HepG2 (cell line): ENCODE measurements around the gene SDC1. TPM values are rescaled to one million over a fixed set of nuclear protein-coding genes. Genes with fewer than 3 reads are reported as not detected.

Experiments
- ATAD3A ChIP-seq: sonication (generic); formaldehyde crosslinking; IDR thresholded peaks from 2 replicates; pipeline ENCODE4 v1.4.0; 2020; ENCODE audit warnings: missing genetic modification reagents
- PHF8 ChIP-seq: sonication (generic); formaldehyde crosslinking; IDR thresholded peaks from 2 replicates; pipeline ENCODE4 v1.5.0; 2020; ENCODE audit warnings: missing genetic modification reagents
- SOX5 ChIP-seq: IDR thresholded peaks from 2 replicates; pipeline ENCODE4 v1.6.1; 2016; ENCODE audit warnings: borderline replicate concordance
- TBL1XR1 ChIP-seq: fragments of 150-350 bp; IDR thresholded peaks from 2 replicates; pipeline ENCODE4 v1.6.1; 2014; ENCODE audit warnings: borderline replicate concordance, low read length; ENCODE audit not compliant: partially characterized antibody
- TOE1 ChIP-seq: sonication (generic); formaldehyde crosslinking; IDR thresholded peaks from 2 replicates; pipeline ENCODE4 v1.4.0; 2020; ENCODE audit warnings: mild to moderate bottlenecking, missing genetic modification reagents
- ZNF180 ChIP-seq: sonication (generic); formaldehyde crosslinking; IDR thresholded peaks from 2 replicates; pipeline ENCODE4 v1.4.0; 2020; ENCODE audit warnings: low read depth, missing genetic modification reagents, borderline replicate concordance
- ZNF292 ChIP-seq: sonication (generic); formaldehyde crosslinking; IDR thresholded peaks from 2 replicates; pipeline ENCODE4 v1.8.1; 2022; ENCODE audit warnings: mild to moderate bottlenecking, low read depth, missing genetic modification reagents, borderline replicate concordance
- ZNF335 ChIP-seq: sonication (generic); formaldehyde crosslinking; IDR thresholded peaks from 2 replicates; pipeline ENCODE4 v1.4.0; 2020; ENCODE audit warnings: missing genetic modification reagents
- ZNF451 ChIP-seq: sonication (generic); formaldehyde crosslinking; IDR thresholded peaks from 2 replicates; pipeline ENCODE4 v1.5.0; 2020; ENCODE audit warnings: mild to moderate bottlenecking, missing genetic modification reagents
- ZNF569 ChIP-seq: sonication (generic); formaldehyde crosslinking; IDR thresholded peaks from 2 replicates; pipeline ENCODE4 v1.5.0; 2020; ENCODE audit warnings: mild to moderate bottlenecking, missing genetic modification reagents, moderate library complexity, borderline replicate concordance
- ZNF644 ChIP-seq: IDR thresholded peaks from 2 replicates; pipeline ENCODE4 v1.6.1; 2016; ENCODE audit warnings: low read depth
- ZNF773 ChIP-seq: sonication (generic); formaldehyde crosslinking; IDR thresholded peaks from 2 replicates; pipeline ENCODE4 v1.4.0; 2020; ENCODE audit warnings: missing genetic modification reagents, borderline replicate concordance
- ZNF790 ChIP-seq: sonication (generic); formaldehyde crosslinking; IDR thresholded peaks from 2 replicates; pipeline ENCODE4 v1.8.0; 2022; ENCODE audit warnings: missing genetic modification reagents, mild to moderate bottlenecking, borderline replicate concordance
- polyA plus RNA-seq, 8 experiments: library from polyadenylated mRNA; depleted of rRNA in 3 of 8; stranded (reverse) in 7 of 8; unstranded in 1 of 8; fragments of >200 nt; fragmentation: Illumina TruSeq in 4 of 8; extraction: Trizol in 4 of 8; gene quantifications; 2 replicates each; pipeline versions ENCODE4 v1.2.1 to v1.2.3, GENCODE V29; 2011 to 2016; ENCODE audit warnings: low read depth in 4 of 8, missing spikeins in 1 of 8, mixed read lengths in 1 of 8; ENCODE audit not compliant: insufficient read depth in 1 of 8
- total RNA-seq, 5 experiments: library from RNA; depleted of rRNA; stranded (reverse); fragments of >200 nt; fragmentation: Illumina TruSeq; extraction: Trizol; gene quantifications; 2 replicates each; pipeline ENCODE4 v1.2.3, GENCODE V29; 2016; ENCODE audit warnings: low read depth in 1 of 5
- TF ChIP-seq, protein P1 (sequence below): sonication (generic); formaldehyde crosslinking; IDR thresholded peaks from 2 replicates; pipeline ENCODE4 v1.4.0; 2020; ENCODE audit warnings: missing genetic modification reagents, borderline replicate concordance
- TF ChIP-seq, protein P2 (sequence below): sonication (generic); formaldehyde crosslinking; IDR thresholded peaks from 2 replicates; pipeline ENCODE4 v1.8.1; 2023; ENCODE audit warnings: missing genetic modification reagents, mild to moderate bottlenecking, borderline replicate concordance
- TF ChIP-seq, protein P3 (sequence below): sonication (generic); formaldehyde crosslinking; IDR thresholded peaks from 2 replicates; pipeline ENCODE4 v1.8.1; 2023; ENCODE audit warnings: mild to moderate bottlenecking, missing genetic modification reagents
- TF ChIP-seq, protein P4 (sequence below): sonication (generic); formaldehyde crosslinking; IDR thresholded peaks from 2 replicates; pipeline ENCODE4 v1.5.0; 2020; ENCODE audit warnings: mild to moderate bottlenecking, missing genetic modification reagents, borderline replicate concordance
- TF ChIP-seq, protein P5 (sequence below): sonication (generic); formaldehyde crosslinking; IDR thresholded peaks from 2 replicates; pipeline ENCODE4 v1.4.0; 2020; ENCODE audit warnings: missing genetic modification reagents, mild to moderate bottlenecking, borderline replicate concordance

Gene SDC1
- total and polyA plus RNA-seq, 2 of the 13 experiments (the other 11 are each of a cell fraction or from before 2014, with no cell fraction given) = 108 to 119 TPM

DNA sequence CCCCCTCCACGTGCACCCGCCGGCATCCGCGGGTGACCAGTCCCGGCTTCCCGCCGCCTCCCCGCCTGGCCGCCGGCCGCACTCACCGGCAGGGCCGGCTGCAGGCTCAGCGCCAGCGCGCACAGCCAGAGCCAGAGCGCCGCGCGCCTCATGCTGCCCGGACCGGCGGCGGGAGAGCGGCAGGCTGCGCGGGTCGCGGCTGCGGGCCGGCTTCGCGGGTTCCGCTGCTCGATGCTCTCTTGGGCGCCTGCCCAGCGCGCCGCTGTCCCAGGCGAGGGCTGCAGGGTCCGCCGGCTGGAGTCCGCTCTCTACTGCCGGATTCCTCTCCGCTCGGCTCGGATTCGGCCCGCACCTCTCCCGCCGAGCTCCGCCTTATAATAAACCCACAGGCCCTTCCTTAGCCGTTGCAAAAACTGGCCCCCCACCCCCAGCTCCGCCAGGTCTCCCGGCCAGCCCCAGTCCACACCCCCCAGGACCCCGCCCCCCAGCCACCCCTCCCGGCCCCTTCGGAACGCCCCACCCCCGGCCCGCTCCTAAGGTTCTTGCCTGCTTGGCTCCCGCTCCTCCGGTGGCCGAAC, at the start of gene SDC1 (continued):
- TF ChIP-seq ZNF451 = peak; percentile 23; the same call in 1 of the 2 replicates
- no peak for TF ChIP-seq ZNF644 (CRISPR knock-in tag)
- TF ChIP-seq ZNF773 = no peak
- TF ChIP-seq, protein P1, sequence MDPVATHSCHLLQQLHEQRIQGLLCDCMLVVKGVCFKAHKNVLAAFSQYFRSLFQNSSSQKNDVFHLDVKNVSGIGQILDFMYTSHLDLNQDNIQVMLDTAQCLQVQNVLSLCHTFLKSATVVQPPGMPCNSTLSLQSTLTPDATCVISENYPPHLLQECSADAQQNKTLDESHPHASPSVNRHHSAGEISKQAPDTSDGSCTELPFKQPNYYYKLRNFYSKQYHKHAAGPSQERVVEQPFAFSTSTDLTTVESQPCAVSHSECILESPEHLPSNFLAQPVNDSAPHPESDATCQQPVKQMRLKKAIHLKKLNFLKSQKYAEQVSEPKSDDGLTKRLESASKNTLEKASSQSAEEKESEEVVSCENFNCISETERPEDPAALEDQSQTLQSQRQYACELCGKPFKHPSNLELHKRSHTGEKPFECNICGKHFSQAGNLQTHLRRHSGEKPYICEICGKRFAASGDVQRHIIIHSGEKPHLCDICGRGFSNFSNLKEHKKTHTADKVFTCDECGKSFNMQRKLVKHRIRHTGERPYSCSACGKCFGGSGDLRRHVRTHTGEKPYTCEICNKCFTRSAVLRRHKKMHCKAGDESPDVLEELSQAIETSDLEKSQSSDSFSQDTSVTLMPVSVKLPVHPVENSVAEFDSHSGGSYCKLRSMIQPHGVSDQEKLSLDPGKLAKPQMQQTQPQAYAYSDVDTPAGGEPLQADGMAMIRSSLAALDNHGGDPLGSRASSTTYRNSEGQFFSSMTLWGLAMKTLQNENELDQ = no peak
- no peak for TF ChIP-seq TOE1 (CRISPR knock-in tag)
- TF ChIP-seq, protein P2, sequence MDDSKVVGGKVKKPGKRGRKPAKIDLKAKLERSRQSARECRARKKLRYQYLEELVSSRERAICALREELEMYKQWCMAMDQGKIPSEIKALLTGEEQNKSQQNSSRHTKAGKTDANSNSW (CRISPR knock-in tag) = no peak
- TF ChIP-seq, protein P3, sequence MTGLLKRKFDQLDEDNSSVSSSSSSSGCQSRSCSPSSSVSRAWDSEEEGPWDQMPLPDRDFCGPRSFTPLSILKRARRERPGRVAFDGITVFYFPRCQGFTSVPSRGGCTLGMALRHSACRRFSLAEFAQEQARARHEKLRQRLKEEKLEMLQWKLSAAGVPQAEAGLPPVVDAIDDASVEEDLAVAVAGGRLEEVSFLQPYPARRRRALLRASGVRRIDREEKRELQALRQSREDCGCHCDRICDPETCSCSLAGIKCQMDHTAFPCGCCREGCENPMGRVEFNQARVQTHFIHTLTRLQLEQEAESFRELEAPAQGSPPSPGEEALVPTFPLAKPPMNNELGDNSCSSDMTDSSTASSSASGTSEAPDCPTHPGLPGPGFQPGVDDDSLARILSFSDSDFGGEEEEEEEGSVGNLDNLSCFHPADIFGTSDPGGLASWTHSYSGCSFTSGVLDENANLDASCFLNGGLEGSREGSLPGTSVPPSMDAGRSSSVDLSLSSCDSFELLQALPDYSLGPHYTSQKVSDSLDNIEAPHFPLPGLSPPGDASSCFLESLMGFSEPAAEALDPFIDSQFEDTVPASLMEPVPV = no peak
- TF ChIP-seq ZNF180 (CRISPR knock-in tag) = no peak
- TF ChIP-seq SOX5 (CRISPR knock-in tag) = no peak
- TF ChIP-seq, protein P4, sequence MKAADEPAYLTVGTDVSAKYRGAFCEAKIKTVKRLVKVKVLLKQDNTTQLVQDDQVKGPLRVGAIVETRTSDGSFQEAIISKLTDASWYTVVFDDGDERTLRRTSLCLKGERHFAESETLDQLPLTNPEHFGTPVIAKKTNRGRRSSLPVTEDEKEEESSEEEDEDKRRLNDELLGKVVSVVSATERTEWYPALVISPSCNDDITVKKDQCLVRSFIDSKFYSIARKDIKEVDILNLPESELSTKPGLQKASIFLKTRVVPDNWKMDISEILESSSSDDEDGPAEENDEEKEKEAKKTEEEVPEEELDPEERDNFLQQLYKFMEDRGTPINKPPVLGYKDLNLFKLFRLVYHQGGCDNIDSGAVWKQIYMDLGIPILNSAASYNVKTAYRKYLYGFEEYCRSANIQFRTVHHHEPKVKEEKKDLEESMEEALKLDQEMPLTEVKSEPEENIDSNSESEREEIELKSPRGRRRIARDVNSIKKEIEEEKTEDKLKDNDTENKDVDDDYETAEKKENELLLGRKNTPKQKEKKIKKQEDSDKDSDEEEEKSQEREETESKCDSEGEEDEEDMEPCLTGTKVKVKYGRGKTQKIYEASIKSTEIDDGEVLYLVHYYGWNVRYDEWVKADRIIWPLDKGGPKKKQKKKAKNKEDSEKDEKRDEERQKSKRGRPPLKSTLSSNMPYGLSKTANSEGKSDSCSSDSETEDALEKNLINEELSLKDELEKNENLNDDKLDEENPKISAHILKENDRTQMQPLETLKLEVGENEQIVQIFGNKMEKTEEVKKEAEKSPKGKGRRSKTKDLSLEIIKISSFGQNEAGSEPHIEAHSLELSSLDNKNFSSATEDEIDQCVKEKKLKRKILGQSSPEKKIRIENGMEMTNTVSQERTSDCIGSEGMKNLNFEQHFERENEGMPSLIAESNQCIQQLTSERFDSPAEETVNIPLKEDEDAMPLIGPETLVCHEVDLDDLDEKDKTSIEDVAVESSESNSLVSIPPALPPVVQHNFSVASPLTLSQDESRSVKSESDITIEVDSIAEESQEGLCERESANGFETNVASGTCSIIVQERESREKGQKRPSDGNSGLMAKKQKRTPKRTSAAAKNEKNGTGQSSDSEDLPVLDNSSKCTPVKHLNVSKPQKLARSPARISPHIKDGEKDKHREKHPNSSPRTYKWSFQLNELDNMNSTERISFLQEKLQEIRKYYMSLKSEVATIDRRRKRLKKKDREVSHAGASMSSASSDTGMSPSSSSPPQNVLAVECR (CRISPR knock-in tag) = peak; percentile 56; the same call in 1 of the 2 replicates
- TF ChIP-seq, protein P5, sequence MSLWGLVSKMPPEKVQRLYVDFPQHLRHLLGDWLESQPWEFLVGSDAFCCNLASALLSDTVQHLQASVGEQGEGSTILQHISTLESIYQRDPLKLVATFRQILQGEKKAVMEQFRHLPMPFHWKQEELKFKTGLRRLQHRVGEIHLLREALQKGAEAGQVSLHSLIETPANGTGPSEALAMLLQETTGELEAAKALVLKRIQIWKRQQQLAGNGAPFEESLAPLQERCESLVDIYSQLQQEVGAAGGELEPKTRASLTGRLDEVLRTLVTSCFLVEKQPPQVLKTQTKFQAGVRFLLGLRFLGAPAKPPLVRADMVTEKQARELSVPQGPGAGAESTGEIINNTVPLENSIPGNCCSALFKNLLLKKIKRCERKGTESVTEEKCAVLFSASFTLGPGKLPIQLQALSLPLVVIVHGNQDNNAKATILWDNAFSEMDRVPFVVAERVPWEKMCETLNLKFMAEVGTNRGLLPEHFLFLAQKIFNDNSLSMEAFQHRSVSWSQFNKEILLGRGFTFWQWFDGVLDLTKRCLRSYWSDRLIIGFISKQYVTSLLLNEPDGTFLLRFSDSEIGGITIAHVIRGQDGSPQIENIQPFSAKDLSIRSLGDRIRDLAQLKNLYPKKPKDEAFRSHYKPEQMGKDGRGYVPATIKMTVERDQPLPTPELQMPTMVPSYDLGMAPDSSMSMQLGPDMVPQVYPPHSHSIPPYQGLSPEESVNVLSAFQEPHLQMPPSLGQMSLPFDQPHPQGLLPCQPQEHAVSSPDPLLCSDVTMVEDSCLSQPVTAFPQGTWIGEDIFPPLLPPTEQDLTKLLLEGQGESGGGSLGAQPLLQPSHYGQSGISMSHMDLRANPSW (CRISPR knock-in tag) = no peak
- TF ChIP-seq ZNF335 (CRISPR knock-in tag) = no peak
- TF ChIP-seq PHF8 = peak; percentile 17; the same call in 1 of the 2 replicates
- TF ChIP-seq TBL1XR1 = no peak
- TF ChIP-seq ATAD3A (CRISPR knock-in tag) = no peak
- TF ChIP-seq ZNF292 = no peak
- TF ChIP-seq ZNF790 (CRISPR knock-in tag) = peak; percentile 96; the same call in 1 of the 2 replicates
- no peak for TF ChIP-seq ZNF569 (CRISPR knock-in tag)
